ENCODE results near the gene COPB2. TPM values are rescaled to one million over a fixed set of nuclear protein-coding genes. Genes with fewer than 3 reads are reported as not detected.
A peak's percentile ranks its signal among the peaks of the same experiment; 100 is the strongest.

Gene COPB2
- total and polyA plus RNA-seq, 2 of the 4 experiments (the other 2 are of a cell fraction), result 179 to 363 TPM

- Histone ChIP-seq H2BK20ac (ENCODE audit: low read depth, low read length) (no peak overlapping the region), H2BK120ac (ENCODE audit: low read depth, low read length) (no peak overlapping the region), H3K9me1 (ENCODE audit: insufficient read depth, low read length) (no peaks in the 10 kb centered on the region; the same call in 1 of the 2 replicates), H3K14ac (replicated peaks; ENCODE audit: low read depth, low read length) (no peak overlapping the region), H3K9ac (ENCODE audit: low read depth, low read length) (no peak overlapping the region), H3K79me1 (ENCODE audit: low read depth in 1 of 2, low read length in 2 of 2) (no peaks in the 10 kb centered on the region), H4K20me1 (ENCODE audit: insufficient read depth, low read length) (no peaks in the 10 kb centered on the region), H3K27ac (ENCODE audit: insufficient read depth, low read length) (no peak overlapping the region), H3K4ac (ENCODE audit: low read depth, low read length) (no peak overlapping the region), H2AFZ (replicated peaks; ENCODE audit: low read length, poor library complexity) (peak overlapping the region; percentile 36), H3K18ac (ENCODE audit: low read depth, low read length) (no peak overlapping the region), H2AK5ac (ENCODE audit: low read depth, low read length) (no peak overlapping the region), H4K91ac (ENCODE audit: insufficient read depth, low read depth, low read length) (no peak overlapping the region), H2BK5ac (ENCODE audit: low read depth, low read length, poor library complexity, severe bottlenecking) (no peak overlapping the region), H4K5ac (ENCODE audit: low read depth, low read length) (no peak overlapping the region), H3K4me1 (ENCODE audit: control insufficient read depth, insufficient read depth, low read length) (no peaks in the 10 kb centered on the region), H2AK9ac (replicated peaks; ENCODE audit: low read depth, low read length, poor library complexity) (no peak overlapping the region), H3K36me3 (ENCODE audit: control insufficient read depth, insufficient read depth, low read length) (no peaks in the 10 kb centered on the region), H3K4me3 (ENCODE audit: insufficient read depth, low read depth, low read length) (no peak overlapping the region), H3K9me3 (ENCODE audit: control insufficient read depth, insufficient read depth, low read length) (no peaks in the 10 kb centered on the region), H3K27me3 (ENCODE audit: control insufficient read depth, insufficient read depth, low read length) (no peaks in the 10 kb centered on the region), H3K23ac (ENCODE audit: low read depth, low read length) (no peak overlapping the region), H3K56ac (ENCODE audit: extremely low read depth, insufficient read depth, low read length) (no peak overlapping the region), H4K8ac (ENCODE audit: low read depth in 2 of 2, low read length in 2 of 2) (no peak overlapping the region), H2BK15ac (ENCODE audit: low read depth, low read length) (no peak overlapping the region), H3K4me2 (ENCODE audit: low read depth, low read length) (no peak overlapping the region)
- in situ Hi-C loops (cut with MboI; ENCODE audit: low sequenced_read_pairs), result loop anchor here (5.0 to 25.0 kb wide), 2 partner anchors 136 to 1436 kb away; no protein-coding TSS in a partner anchor
- dilution Hi-C loops (cut with HindIII; ENCODE audit: low sequenced_read_pairs, unreplicated experiment), result no loop called here
- no CpG with 5 or more reads among the region's 5 CpGs for WGBS, 2 experiments (ENCODE audit: extremely low coverage in 2 of 2, insufficient read length in 1 of 2)
- DNase-seq, result no peak
- ChIA-PET CTCF (no interaction called here), POLR2A (ENCODE audit: unreplicated experiment) (no interaction called here)
- no peak for ATAC-seq (ENCODE audit: low read depth)
- no TSS peak for BruUV-seq (replicated peaks)
- intact Hi-C loops (cut with micrococcal nuclease), result loop anchor here (5.0 kb wide), 1 partner anchor 201 kb away; no protein-coding TSS in a partner anchor
- TF ChIP-seq MAZ (IDR thresholded peaks at IDR 0.05; ENCODE audit: borderline replicate concordance, low read depth, low read length) (no peak), BHLHE40 (IDR thresholded peaks at IDR 0.05; ENCODE audit: low read depth, low read length) (no peak), SMC3 (IDR thresholded peaks at IDR 0.05; ENCODE audit: low read depth, low read length) (no peak), RCOR1 (IDR thresholded peaks at IDR 0.05; ENCODE audit: insufficient replicate concordance, low read length) (no peak), MXI1 (IDR thresholded peaks at IDR 0.05; ENCODE audit: borderline replicate concordance, low read depth, low read length) (no peak), MAFK (IDR thresholded peaks at IDR 0.05; ENCODE audit: low read depth, low read length) (no peak), RFX5 (IDR thresholded peaks at IDR 0.05; ENCODE audit: low read depth, low read length) (no peak), ELK1 (IDR thresholded peaks at IDR 0.05; ENCODE audit: borderline replicate concordance, low read depth, low read length) (no peak), FOS (IDR thresholded peaks at IDR 0.05; ENCODE audit: low read depth, low read length) (no peak), RAD21 (IDR thresholded peaks at IDR 0.05; ENCODE audit: low read length) (no peak), NFE2L2 (IDR thresholded peaks at IDR 0.05; ENCODE audit: low read depth, low read length) (no peak), POLR2A (IDR thresholded peaks at IDR 0.05; ENCODE audit: low read depth, low read length) (no peak), CHD1 (IDR thresholded peaks at IDR 0.05; ENCODE audit: low read depth, low read length) (no peak)
- TF ChIP-seq, protein P1, sequence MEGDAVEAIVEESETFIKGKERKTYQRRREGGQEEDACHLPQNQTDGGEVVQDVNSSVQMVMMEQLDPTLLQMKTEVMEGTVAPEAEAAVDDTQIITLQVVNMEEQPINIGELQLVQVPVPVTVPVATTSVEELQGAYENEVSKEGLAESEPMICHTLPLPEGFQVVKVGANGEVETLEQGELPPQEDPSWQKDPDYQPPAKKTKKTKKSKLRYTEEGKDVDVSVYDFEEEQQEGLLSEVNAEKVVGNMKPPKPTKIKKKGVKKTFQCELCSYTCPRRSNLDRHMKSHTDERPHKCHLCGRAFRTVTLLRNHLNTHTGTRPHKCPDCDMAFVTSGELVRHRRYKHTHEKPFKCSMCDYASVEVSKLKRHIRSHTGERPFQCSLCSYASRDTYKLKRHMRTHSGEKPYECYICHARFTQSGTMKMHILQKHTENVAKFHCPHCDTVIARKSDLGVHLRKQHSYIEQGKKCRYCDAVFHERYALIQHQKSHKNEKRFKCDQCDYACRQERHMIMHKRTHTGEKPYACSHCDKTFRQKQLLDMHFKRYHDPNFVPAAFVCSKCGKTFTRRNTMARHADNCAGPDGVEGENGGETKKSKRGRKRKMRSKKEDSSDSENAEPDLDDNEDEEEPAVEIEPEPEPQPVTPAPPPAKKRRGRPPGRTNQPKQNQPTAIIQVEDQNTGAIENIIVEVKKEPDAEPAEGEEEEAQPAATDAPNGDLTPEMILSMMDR (conservative IDR thresholded peaks at IDR 0.05; ENCODE audit: low read depth, low read length), result no peak
Observed at GRCh38 chr3:139425745-139426400, 36.4 kb upstream of the COPB2 start.
